ENCODE data around the gene OOSP3.
"Not testable (repeated sequence)": the region's sequence is repeated elsewhere in the genome, so short reads cannot be mapped to it uniquely, and the experiment has no call there.

OOSP3 gene, protein sequence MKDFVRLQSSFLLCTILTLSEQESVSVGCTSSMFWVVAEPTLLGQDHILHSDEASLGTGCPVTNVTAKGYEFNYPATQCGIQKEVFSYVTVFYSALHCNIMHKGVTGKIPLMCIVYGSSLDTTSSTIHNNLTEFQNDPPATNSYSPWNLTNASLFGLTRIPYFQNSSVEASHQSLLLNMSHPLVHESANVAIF

GRCh38 chr11:59878575-59878974, at the start of gene OOSP3:
Gene OOSP3, plus strand, starts transcription at chr11:59878782. Its CDS starts 27 bp downstream, at chr11:59878809.
- no peak for DNase-seq

GRCh38 chr11:59829358-59829757, 49.2 kb upstream of the OOSP3 start:
- DNase-seq: no peak

- DNase-seq: no peak
These were observed 45.0 kb upstream of the OOSP3 start for GRCh38 chr11:59833602-59834001.

DNA sequence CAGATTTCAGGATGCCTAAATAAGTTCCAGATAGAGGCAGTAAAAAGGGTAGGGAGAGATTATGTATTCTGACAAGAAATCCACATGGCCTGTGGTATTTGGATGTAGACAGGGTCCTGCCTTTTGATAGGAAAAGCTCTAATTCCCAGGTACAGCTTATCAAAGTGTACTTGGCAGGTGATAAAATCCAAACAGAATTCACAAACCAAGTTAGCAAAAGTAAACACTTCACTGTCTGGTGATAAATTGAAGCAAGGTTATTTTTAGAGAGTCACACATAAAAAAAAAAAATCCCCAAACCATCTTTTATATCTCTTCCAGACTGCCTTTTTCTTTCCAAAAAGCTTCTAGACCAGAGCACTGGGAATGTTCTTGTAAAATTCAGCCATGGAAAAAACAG, 39.0 kb upstream of the OOSP3 start:
- no peak for DNase-seq

DNA sequence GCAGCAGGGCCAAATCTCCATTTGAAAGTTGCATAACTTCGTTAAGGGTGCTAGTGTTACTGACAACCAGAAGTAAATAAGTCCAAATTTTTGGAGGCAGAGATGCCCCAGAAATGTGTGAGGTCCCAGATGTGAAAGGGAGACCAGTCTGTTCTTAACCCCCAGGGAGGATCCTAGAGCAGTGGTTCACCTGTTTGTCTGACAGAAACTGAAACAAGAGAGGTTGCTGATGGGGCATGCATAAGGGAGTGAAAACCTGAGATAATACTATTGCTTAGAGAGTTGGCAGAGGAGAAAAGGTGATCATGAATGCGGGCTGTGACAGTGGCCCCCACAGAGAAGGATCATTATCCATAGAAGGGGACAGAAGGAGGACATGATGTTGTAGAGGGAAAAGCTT, 37.1 kb upstream of the OOSP3 start:
- DNase-seq: no peak

- no peak for DNase-seq
These were observed 36.3 kb upstream of the OOSP3 start for GRCh38 chr11:59842316-59842715.

DNA sequence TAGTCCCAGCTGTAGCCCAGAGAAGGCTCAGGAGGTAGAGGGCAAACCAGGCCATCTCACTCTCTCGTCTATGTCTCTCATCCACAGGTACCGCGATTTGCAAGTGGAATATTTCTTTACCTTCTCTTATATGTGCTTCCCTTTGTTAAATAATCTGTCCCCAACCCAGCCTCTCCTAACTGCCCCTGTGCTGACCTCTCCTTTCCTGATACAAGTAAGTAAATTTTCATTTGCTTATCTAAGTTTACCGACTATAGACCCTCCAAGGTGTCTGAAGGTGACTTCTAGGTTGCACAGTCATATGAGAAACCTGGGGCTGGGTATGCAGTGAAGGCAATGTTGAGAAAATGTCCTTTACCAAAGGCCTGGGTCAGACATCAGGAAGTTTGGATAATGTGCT, 33.2 kb upstream of the OOSP3 start, which contains the start of gene CBLIF:
CBLIF (minus strand) TSS at position 101 of the 400 bp plus-strand sequence; CDS start at position 55, 46 bp downstream.
- no peak for DNase-seq

GRCh38 chr11:59846556-59846955, 32.0 kb upstream of the OOSP3 start:
- no peak for DNase-seq

DNA sequence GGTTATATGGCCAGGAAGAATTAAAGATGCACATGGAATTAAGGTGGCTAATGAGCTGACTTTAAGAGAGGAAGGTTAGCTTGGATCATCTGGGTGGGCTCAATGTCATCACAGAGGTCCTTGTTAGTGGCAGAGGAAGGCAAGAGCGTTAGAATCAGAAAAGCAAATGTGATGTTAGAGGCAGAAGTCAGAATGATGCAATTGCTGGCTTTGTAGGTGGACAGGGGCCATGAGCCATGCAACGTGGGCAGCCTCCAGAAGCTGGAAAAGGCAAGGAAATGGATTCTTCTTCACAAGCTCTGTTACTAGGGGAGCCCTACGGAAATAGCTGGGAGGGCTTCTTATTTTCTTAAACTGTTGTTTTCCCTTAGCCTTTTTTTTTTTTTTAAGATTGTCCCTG, 31.0 kb upstream of the OOSP3 start:
- no peak for DNase-seq

DNA sequence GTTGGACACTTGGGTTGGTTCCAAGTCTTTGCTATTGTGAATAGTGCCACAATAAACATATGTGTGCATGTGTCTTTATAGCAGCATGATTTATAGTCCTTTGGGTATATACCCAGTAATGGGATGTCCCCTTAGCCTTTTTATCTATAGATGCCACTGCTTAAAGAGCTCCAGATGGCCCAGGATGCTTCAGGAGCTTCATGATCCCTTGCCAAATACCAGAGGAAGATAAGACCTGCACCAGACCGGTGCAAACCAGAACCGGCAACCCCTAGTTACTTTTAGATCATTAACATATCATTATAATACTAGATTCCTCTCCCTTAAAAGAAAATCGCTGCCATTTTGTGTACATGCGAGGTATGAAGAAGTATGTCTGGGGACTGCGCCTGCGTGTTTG, 30.1 kb upstream of the OOSP3 start:
- DNase-seq: not testable (repeated sequence)

- no peak for DNase-seq
These were observed 29.5 kb upstream of the OOSP3 start for GRCh38 chr11:59849129-59849528.

- DNase-seq: not testable (repeated sequence)
These were observed 29.0 kb upstream of the OOSP3 start for GRCh38 chr11:59849551-59849950.

- not testable (repeated sequence) for DNase-seq
These were observed 27.2 kb upstream of the OOSP3 start for GRCh38 chr11:59851416-59851815.

DNA sequence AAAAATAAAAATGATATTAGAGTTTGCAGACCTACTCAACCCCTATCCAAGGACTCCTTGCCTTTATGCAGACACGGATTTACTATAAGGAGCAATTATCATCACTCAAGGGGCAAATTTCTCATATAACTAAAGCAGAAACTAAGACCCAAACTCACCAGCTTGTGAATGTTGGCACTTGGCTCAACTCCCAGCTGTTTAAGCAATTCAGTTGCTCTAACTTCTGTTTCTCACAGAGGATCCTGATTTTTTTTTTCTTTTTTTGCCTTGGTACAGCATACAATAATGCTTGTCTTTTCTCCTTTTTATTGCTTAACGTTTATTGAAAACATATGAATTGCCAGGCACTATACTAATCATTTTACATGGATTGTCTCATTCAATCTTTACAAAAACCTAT, 23.7 kb upstream of the OOSP3 start:
- no peak for DNase-seq

- no peak for DNase-seq
These were observed 20.8 kb upstream of the OOSP3 start for GRCh38 chr11:59857439-59858434.

DNA sequence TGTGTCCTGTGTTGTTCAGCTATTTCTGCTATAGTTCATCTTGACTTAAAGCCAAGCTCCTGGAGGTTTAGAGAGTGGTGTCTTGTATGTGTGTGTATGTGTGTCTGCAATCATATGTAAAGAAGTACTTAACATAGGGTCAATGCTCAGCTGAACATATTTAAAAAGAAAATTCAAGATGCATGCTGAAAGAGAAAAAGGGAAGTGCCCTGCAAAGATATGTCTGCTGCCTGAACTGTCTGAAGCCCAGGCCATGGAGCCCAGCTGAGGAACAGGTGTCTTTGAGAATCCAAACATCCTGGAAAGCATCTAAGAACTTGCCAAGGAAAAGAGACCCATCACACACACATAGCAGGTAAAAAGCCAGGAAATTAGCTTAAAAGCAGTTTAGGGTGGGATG, 18.9 kb upstream of the OOSP3 start:
- no peak for DNase-seq

DNA sequence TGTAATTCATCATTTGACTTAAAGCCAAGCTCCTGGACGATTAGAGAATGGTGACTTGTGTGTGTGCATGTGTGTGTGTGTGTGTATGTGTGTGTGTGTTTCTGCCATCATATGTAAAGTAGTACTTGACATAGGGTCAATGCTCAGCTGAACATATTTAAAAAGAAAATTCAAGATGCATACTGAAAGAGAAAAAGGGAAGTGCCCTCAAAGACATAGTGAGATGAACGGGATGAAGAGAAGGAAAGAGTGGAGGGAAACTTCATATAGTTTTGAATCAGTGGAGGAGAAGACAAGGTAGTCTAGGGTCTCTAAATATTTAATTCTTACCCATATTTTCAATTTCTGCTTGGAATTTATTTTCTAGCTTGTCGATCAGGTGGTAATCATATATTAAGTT, 16.3 kb upstream of the OOSP3 start:
- DNase-seq: no peak

GRCh38 chr11:59865031-59865430, 13.6 kb upstream of the OOSP3 start:
- DNase-seq: no peak

GRCh38 chr11:59866397-59866796, 12.2 kb upstream of the OOSP3 start, which contains the start of gene TCN1:
Gene TCN1, minus strand, starts transcription at chr11:59866487. Its CDS starts 17 bp downstream, at chr11:59866470.
- DNase-seq: no peak

DNA sequence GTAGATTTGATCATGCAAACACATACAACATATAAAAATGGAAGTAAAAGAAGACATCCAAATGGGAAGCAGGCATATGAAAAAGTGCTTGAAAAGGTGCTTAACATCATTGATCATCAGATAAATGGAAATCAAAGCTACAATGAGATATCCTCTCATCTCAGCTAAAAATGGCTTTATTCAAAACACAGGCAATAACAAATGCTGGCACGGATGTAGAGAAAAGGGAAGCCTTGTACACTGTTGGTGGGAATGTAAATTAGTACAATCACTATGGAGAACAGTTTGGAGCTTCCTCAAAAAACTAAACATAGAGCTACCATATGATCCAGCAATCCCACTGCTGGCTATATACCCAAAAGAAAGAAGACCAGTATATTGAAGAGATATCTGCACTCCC, 11.7 kb upstream of the OOSP3 start:
- no peak for DNase-seq

DNA sequence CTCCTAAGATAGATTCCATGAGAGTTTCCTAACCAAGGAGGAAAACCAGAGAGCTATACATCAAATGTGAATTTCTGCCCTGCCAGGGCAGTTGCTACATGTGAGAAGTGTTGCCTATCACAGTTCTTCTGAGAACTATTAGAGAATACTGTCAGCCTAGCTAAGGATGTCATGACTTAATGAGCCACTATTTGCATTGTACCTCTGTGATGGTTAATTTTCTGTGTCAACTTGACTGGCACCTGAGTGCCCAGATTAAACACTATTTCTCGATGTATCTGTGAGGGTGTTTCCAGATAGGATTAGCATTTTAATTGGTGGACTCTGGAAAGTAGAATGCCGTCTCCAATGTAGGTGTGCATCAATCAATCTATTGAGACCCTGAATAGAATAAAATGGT, 10.6 kb upstream of the OOSP3 start:
- no peak for DNase-seq

- no peak for DNase-seq
These were observed 6.5 kb upstream of the OOSP3 start for GRCh38 chr11:59872076-59872475.

GRCh38 chr11:59875856-59876519, 2.6 kb upstream of the OOSP3 start:
- DNase-seq: no peak
